GM12878 (cell line): ENCODE results near the gene AFF1. TPM values are rescaled to one million over a fixed set of nuclear protein-coding genes. Genes with fewer than 3 reads are reported as not detected.

Experiments used
- ATAC-seq: fragments of 200-7000 bp; cut with Tn5 transposase; 3 replicates; pipeline ENCODE4 v1.9.1; 2020; ENCODE audit warnings: mild to moderate bottlenecking, moderate library complexity
- Bru-seq: library from RNA; stranded (reverse); fragments of 400-500 nt; gene quantifications from one replicate; lab custom pipeline; 2021; lab: Mats Ljungman, UMichigan
- BruChase-seq, 2 experiments: library from RNA; stranded (reverse); fragments of 400-500 nt; gene quantifications; one replicate each; lab custom pipeline; 2021; lab: Mats Ljungman, UMichigan
- BruUV-seq: library from RNA; stranded (reverse); fragments of 400-500 nt; replicated peaks from 2 replicates; lab custom pipeline; 2021; lab: Mats Ljungman, UMichigan
- CTCF ChIA-PET: fragments of 300-600 bp; sonication (Branson Sonifier 250); formaldehyde crosslinking; extraction: SDS; loops from one replicate; lab custom pipeline; 2021; ENCODE audit warnings: inconsistent platforms; lab: Yijun Ruan, JAX
- POLR2A ChIA-PET: fragments of 350-600 bp; formaldehyde crosslinking; extraction: SDS; loops from one replicate; lab custom pipeline; 2021; ENCODE audit warnings: inconsistent platforms; lab: Charles Lee
- RAD21 ChIA-PET: fragments of 300-600 bp; sonication (Branson Sonifier 250); formaldehyde crosslinking; loops from one replicate; lab custom pipeline; 2023; ENCODE audit warnings: antibody characterized with exemption; ENCODE audit not compliant: unreplicated experiment; lab: Charles Lee
- SMC1A ChIA-PET: fragments of 300-600 bp; sonication (Branson Sonifier 250); formaldehyde crosslinking; loops from one replicate; lab custom pipeline; 2023; ENCODE audit not compliant: unreplicated experiment, uncharacterized antibody; lab: Charles Lee
- DNase-seq: peaks from one replicate; pipeline ENCODE4 v3.0.0-alpha.2; 2011; ENCODE audit warnings: low read depth, low spot score
- FAIRE-seq: peaks from 3 replicates; lab custom pipeline; 2011; peaks lifted over from hg19 to GRCh38; lab: Jason Lieb, UNC
- H2AFZ ChIP-seq: 2 replicates; pipeline ENCODE4 v1.6.0; 2011; ENCODE audit warnings: low read depth, low read length, control low read depth; ENCODE audit not compliant: control insufficient read depth
- H3K27ac ChIP-seq: 2 replicates; pipeline ENCODE4 v1.5.1; 2011; ENCODE audit warnings: control low read depth; ENCODE audit not compliant: control insufficient read depth, insufficient read depth
- H3K27me3 ChIP-seq, 2 experiments: replicated peaks in 1 of 2; 2 replicates each; pipeline versions ENCODE4 v1.6.0 to v1.6.1; 2011; ENCODE audit warnings: low read length in 1 of 2; ENCODE audit not compliant: control insufficient read depth in 2 of 2, insufficient read depth in 2 of 2
- H3K36me3 ChIP-seq, 2 experiments: 2 replicates each; pipeline ENCODE4 v1.5.1; 2011; ENCODE audit warnings: low read length in 1 of 2; ENCODE audit not compliant: control insufficient read depth in 2 of 2, insufficient read depth in 2 of 2
- H3K4me1 ChIP-seq: 2 replicates; pipeline ENCODE4 v1.6.1; 2011; ENCODE audit warnings: mild to moderate bottlenecking, low read length, moderate library complexity, mixed read lengths; ENCODE audit not compliant: control insufficient read depth, insufficient read depth
- H3K4me2 ChIP-seq: 2 replicates; pipeline ENCODE4 v1.6.0; 2011; ENCODE audit warnings: control low read depth; ENCODE audit not compliant: control insufficient read depth, insufficient read depth
- H3K4me3 ChIP-seq: fragments of 200-600 bp; sonication (generic); 2 replicates; pipeline ENCODE4 v1.5.1; 2016
- H3K79me2 ChIP-seq: 2 replicates; pipeline ENCODE4 v1.6.0; 2011; ENCODE audit warnings: low read length; ENCODE audit not compliant: control insufficient read depth, insufficient read depth
- H3K9ac ChIP-seq: 2 replicates; pipeline ENCODE4 v1.8.0; 2011; ENCODE audit warnings: low read length, control low read depth, mixed read lengths; ENCODE audit not compliant: control insufficient read depth, insufficient read depth
- H3K9me3 ChIP-seq: replicated peaks from 3 replicates; pipeline ENCODE4 v1.5.1; 2011; ENCODE audit warnings: mild to moderate bottlenecking, low read length; ENCODE audit not compliant: control insufficient read depth, insufficient read depth
- H4K20me1 ChIP-seq: 2 replicates; pipeline ENCODE4 v1.6.0; 2011; ENCODE audit not compliant: control insufficient read depth, insufficient read depth
- DPF2 ChIP-seq: fragments of 450-650 bp; IDR thresholded peaks from 2 replicates; pipeline ENCODE4 v1.6.1; 2017; ENCODE audit warnings: mild to moderate bottlenecking
- HCFC1 ChIP-seq: fragments of 150-350 bp; IDR thresholded peaks from 2 replicates; pipeline ENCODE4 v1.6.1; 2014; ENCODE audit warnings: low read length
- MEF2B ChIP-seq: fragments of 450-650 bp; IDR thresholded peaks from 2 replicates; pipeline ENCODE4 v1.6.1; 2018; ENCODE audit warnings: mild to moderate bottlenecking, moderate library complexity; ENCODE audit not compliant: partially characterized antibody, poor library complexity, severe bottlenecking
- PML ChIP-seq: IDR thresholded peaks from 2 replicates; pipeline ENCODE4 v1.6.1; 2012; ENCODE audit warnings: low read length, inconsistent platforms
- POU2F2 ChIP-seq: IDR thresholded peaks from 3 replicates; pipeline ENCODE4 v1.6.1; 2011; ENCODE audit warnings: low read depth, mild to moderate bottlenecking, low read length, borderline replicate concordance
- SMARCA5 ChIP-seq: fragments of 450-650 bp; IDR thresholded peaks from 2 replicates; pipeline ENCODE4 v1.6.1; 2017; ENCODE audit warnings: mild to moderate bottlenecking
- SMC3 ChIP-seq: IDR thresholded peaks from 2 replicates; pipeline ENCODE4 v1.6.1; 2011; ENCODE audit warnings: low read length, improper control_type of control experiment, borderline replicate concordance
- YY1 ChIP-seq: IDR thresholded peaks from 2 replicates; pipeline ENCODE4 v1.6.1; 2011; ENCODE audit warnings: low read depth, mild to moderate bottlenecking, low read length
- ZSCAN29 ChIP-seq: fragments of 450-650 bp; IDR thresholded peaks from 2 replicates; pipeline ENCODE4 v1.6.1; 2017; ENCODE audit warnings: mild to moderate bottlenecking, moderate library complexity
- WGBS: methylation state at CpG from one replicate; pipeline ENCODE4 v1.1.6; 2016; ENCODE audit warnings: low lambda C conversion rate; ENCODE audit not compliant: insufficient replicate concordance, insufficient coverage; ENCODE audit errors: missing lambda C conversion rate; 5-methylcytosine and 5-hydroxymethylcytosine counted together
- in situ Hi-C: fragments of 300-500 bp; cut with MboI; formaldehyde crosslinking; loops from 9 replicates; pipeline ENCODE4 v1.14.3; 2018; ENCODE audit warnings: mixed read lengths
- intact Hi-C: fragments of 100-400 bp; cut with micrococcal nuclease; formaldehyde crosslinking; loops from one replicate; pipeline ENCODE4 v1.14.2; 2022; ENCODE audit not compliant: unreplicated experiment
- long read RNA-seq, 2 experiments: library from polyadenylated mRNA; unstranded; transcript quantifications; one replicate each; pipeline ENCODE4 v2.0.0, GENCODE V29; 2019 to 2020
- polyA minus RNA-seq, 3 experiments: library from RNA; depleted of rRNA, polyadenylated mRNA; stranded (reverse); fragments of >200 nt; gene quantifications; 2 replicates each; pipeline ENCODE4 v1.2.3, GENCODE V29; 2011
- polyA plus RNA-seq, 11 experiments: library from polyadenylated mRNA; depleted of rRNA in 4 of 11; unstranded in 6 of 11; stranded (reverse) in 5 of 11; fragments of >200 nt; fragmentation: Nextera tagmentation in 4 of 11; fragmentation: Illumina TruSeq in 1 of 11; extraction: Ambion mirVana in 4 of 11; extraction: Trizol in 1 of 11; gene quantifications; 1 replicate in 1 of 11; 2 replicates in 10 of 11; pipeline versions ENCODE4 v1.2.1 to v1.2.3, GENCODE V29; 2011 to 2016; ENCODE audit warnings: inconsistent platforms in 2 of 11, missing spikeins in 2 of 11, low read depth in 1 of 11
- total RNA-seq, 4 experiments: library from RNA; depleted of rRNA in 3 of 4; stranded (reverse); fragments of >200 nt in 3 of 4; fragmentation: Illumina TruSeq in 1 of 4; extraction: Trizol in 1 of 4; gene quantifications; 2 replicates each; pipeline versions ENCODE4 v1.2.1 to v1.2.3, GENCODE V29; 2013 to 2021
- TF ChIP-seq, protein P1 (sequence below): fragments of 150-350 bp; IDR thresholded peaks from 2 replicates; pipeline ENCODE4 v1.6.1; 2016; ENCODE audit warnings: low read depth, low read length

AFF1 gene, protein sequence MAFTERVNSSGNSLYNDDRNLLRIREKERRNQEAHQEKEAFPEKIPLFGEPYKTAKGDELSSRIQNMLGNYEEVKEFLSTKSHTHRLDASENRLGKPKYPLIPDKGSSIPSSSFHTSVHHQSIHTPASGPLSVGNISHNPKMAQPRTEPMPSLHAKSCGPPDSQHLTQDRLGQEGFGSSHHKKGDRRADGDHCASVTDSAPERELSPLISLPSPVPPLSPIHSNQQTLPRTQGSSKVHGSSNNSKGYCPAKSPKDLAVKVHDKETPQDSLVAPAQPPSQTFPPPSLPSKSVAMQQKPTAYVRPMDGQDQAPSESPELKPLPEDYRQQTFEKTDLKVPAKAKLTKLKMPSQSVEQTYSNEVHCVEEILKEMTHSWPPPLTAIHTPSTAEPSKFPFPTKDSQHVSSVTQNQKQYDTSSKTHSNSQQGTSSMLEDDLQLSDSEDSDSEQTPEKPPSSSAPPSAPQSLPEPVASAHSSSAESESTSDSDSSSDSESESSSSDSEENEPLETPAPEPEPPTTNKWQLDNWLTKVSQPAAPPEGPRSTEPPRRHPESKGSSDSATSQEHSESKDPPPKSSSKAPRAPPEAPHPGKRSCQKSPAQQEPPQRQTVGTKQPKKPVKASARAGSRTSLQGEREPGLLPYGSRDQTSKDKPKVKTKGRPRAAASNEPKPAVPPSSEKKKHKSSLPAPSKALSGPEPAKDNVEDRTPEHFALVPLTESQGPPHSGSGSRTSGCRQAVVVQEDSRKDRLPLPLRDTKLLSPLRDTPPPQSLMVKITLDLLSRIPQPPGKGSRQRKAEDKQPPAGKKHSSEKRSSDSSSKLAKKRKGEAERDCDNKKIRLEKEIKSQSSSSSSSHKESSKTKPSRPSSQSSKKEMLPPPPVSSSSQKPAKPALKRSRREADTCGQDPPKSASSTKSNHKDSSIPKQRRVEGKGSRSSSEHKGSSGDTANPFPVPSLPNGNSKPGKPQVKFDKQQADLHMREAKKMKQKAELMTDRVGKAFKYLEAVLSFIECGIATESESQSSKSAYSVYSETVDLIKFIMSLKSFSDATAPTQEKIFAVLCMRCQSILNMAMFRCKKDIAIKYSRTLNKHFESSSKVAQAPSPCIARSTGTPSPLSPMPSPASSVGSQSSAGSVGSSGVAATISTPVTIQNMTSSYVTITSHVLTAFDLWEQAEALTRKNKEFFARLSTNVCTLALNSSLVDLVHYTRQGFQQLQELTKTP
- 242 and 244 TPM in 2 replicates for total RNA-seq (2013; cell fraction: nucleolus; rRNA removed)
- 21.2 and 21.3 TPM in 2 replicates for total RNA-seq (2014; rRNA removed)
- 21.5 and 22.8 TPM in 2 replicates for total RNA-seq (2014; rRNA removed; fragmentation: Illumina TruSeq; extraction: Trizol)
- 52.5 and 56.1 TPM in 2 replicates for total RNA-seq (2021)
- polyA plus RNA-seq (2011; ENCODE audit: low read depth): 51.7 TPM
- polyA plus RNA-seq (2011; rRNA removed): 25.1 and 26.1 TPM in 2 replicates
- polyA plus RNA-seq (2011; cell fraction: cytosol; rRNA removed): 21.3 and 44.0 TPM in 2 replicates
- 50.2 and 53.3 TPM in 2 replicates for polyA plus RNA-seq (2011; cell fraction: nucleus; rRNA removed)
- polyA plus RNA-seq (2012): 32.6 and 34.7 TPM in 2 replicates
- polyA plus RNA-seq (2014; fragmentation: Illumina TruSeq; extraction: Trizol): 30.7 and 32.9 TPM in 2 replicates
- 10 to 100 TPM in 1 of 2 experiments, 1 to 10 TPM in 1; 3.5 to 11.4 TPM for polyA plus RNA-seq (2014; fragmentation: Nextera tagmentation; extraction: Ambion mirVana)
- 18.6 and 20.5 TPM in 2 replicates for polyA plus RNA-seq (2014; rRNA removed)
- polyA plus RNA-seq (2016; fragmentation: Nextera tagmentation; extraction: Ambion mirVana): 10 to 100 TPM; 21.6 to 24.0 TPM
- 115 and 130 TPM in 2 replicates for polyA minus RNA-seq (2011; rRNA and poly(A)+ RNA removed)
- polyA minus RNA-seq (2011; cell fraction: cytosol; rRNA and poly(A)+ RNA removed): 30.8 and 33.0 TPM in 2 replicates
- 72.7 and 104 TPM in 2 replicates for polyA minus RNA-seq (2011; cell fraction: nucleus; rRNA and poly(A)+ RNA removed)
- percentile 96 among the genes with signal in this experiment for Bru-seq, nascent RNA
- BruChase-seq, experiment 1, labeled RNA remaining after a 6-hour chase: percentile 92 among the genes with signal in this experiment
- percentile 92 among the genes with signal in this experiment for BruChase-seq, experiment 2, labeled RNA remaining after a 2-hour chase
- long read RNA-seq, experiment 1, partial matches to known transcripts: 0 of 2 reads
- long read RNA-seq, experiment 1, other reads (novel, unspliced or antisense): 2 of 2 reads
- long read RNA-seq, experiment 2, partial matches to known transcripts: 6 of 16 reads
- long read RNA-seq, experiment 2, other reads (novel, unspliced or antisense): 10 of 16 reads

DNA sequence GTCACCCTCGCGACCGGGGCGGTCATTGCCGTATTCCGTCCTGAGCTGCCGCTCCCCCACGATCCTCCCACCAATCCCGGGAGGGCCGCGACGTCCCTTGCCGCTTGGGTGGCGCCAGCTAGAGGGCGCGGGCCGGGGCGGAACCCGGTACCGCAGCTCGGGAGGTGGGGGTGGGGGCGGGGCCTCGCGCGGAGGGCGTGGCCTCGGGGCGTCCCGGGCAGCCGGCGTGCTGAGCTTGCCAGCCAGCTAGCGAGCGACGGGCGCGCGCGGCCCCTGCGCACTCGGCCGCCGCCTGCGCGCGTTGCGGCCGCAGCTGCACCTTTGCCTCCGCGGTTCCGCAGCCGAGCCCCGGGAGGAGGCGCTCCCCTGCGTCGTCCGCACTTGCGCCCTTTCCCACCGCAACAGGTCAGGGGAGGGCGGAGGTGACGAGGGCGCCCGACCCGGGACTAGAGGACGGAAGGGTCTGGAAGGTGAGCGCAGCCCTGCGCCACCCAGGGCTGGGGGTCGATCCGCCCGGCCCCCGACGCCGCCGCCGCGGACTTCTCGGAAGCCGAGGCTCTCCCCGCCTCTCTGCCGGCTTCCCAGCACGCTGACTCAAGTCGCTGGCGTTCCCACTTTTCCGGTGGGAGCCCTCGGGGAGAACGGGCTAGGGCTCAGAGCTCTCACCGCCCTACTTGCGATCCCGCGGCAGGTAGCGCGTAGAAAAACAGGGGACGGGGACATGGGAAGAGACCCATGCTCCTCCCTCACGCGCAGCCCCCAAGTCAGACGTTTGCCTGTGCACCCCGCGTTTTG is at the start of gene AFF1:
AFF1 (plus strand) TSS at position 241 of the 795 bp plus-strand sequence. CDS start 13,523 bp downstream, outside the sequence.
- Histone ChIP-seq H4K20me1 (no peaks in the 10 kb centered on the region), H3K9me3 (no peaks in the 10 kb centered on the region; the same call in 2 of the 3 replicates), H3K36me3 (peaks cover 0 to 2% of the 10 kb centered on the region in 2 experiments; a peak in 1 of 4 replicates), H3K27me3 (no peaks in the 10 kb centered on the region), H3K79me2 (peaks cover 63% of the 10 kb centered on the region), H3K9ac (peak within 1 kb of the TSS; percentile 94), H2AFZ (peak within 1 kb of the TSS; percentile 92), H3K27ac (peak within 1 kb of the TSS; percentile 93), H3K4me3 (peak within 1 kb of the TSS; percentile 91), H3K4me1 (peaks cover 3% of the 10 kb centered on the region; the same call in 1 of the 2 replicates), H3K4me2 (peak within 1 kb of the TSS; percentile 96)
- ATAC-seq: peak; percentile 72
- no TSS peak for BruUV-seq
- DNase-seq: peak; percentile 71
- no peak for FAIRE-seq
- ChIA-PET POLR2A (interaction anchor here (0.6 to 8.3 kb wide), 22 partner anchors 11 to 334 kb away, joined by 3 to 123 read pairs (median 5); no protein-coding TSS in a partner anchor), SMC1A (interaction anchor here (0.6 to 13.7 kb wide), 18 partner anchors 10 to 285 kb away, joined by 3 to 268 read pairs (median 6); partner anchors contain the start of gene KLHL8), RAD21 (interaction anchor here (0.7 to 9.3 kb wide), 31 partner anchors 12 to 438 kb away, joined by 3 to 267 read pairs (median 5); no protein-coding TSS in a partner anchor), CTCF (interaction anchor here (0.7 to 9.8 kb wide), 21 partner anchors 11 to 439 kb away, joined by 3 to 92 read pairs (median 4); no protein-coding TSS in a partner anchor)
- intact Hi-C loops (loop anchor here (1.0 to 5.0 kb wide), 4 partner anchors 42 to 1447 kb away; no protein-coding TSS in a partner anchor), in situ Hi-C loops (no loop called here)
- under 1% methylated on average over 63 of the region's 97 CpGs for WGBS
- TF ChIP-seq MEF2B (peak; percentile 69), HCFC1 (no peak), SMARCA5 (peak; percentile 69; the same call in 1 of the 2 replicates), DPF2 (peak; percentile 90), YY1 (0 out of 2 replicates have a peak, but pooled peaks have one; percentile 8), ZSCAN29 (peak; percentile 55; the same call in 1 of the 2 replicates), POU2F2 (0 out of 3 replicates have a peak, but pooled peaks have one; percentile 45), PML (peak; percentile 15; the same call in 1 of the 2 replicates), SMC3 (0 out of 2 replicates have a peak, but pooled peaks have one; percentile 1)
- TF ChIP-seq, protein P1, sequence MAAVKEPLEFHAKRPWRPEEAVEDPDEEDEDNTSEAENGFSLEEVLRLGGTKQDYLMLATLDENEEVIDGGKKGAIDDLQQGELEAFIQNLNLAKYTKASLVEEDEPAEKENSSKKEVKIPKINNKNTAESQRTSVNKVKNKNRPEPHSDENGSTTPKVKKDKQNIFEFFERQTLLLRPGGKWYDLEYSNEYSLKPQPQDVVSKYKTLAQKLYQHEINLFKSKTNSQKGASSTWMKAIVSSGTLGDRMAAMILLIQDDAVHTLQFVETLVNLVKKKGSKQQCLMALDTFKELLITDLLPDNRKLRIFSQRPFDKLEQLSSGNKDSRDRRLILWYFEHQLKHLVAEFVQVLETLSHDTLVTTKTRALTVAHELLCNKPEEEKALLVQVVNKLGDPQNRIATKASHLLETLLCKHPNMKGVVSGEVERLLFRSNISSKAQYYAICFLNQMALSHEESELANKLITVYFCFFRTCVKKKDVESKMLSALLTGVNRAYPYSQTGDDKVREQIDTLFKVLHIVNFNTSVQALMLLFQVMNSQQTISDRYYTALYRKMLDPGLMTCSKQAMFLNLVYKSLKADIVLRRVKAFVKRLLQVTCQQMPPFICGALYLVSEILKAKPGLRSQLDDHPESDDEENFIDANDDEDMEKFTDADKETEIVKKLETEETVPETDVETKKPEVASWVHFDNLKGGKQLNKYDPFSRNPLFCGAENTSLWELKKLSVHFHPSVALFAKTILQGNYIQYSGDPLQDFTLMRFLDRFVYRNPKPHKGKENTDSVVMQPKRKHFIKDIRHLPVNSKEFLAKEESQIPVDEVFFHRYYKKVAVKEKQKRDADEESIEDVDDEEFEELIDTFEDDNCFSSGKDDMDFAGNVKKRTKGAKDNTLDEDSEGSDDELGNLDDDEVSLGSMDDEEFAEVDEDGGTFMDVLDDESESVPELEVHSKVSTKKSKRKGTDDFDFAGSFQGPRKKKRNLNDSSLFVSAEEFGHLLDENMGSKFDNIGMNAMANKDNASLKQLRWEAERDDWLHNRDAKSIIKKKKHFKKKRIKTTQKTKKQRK: no peak
